K562 (cell line): Measurements from ENCODE around the gene EFEMP2. TPM values are rescaled to one million over a fixed set of nuclear protein-coding genes. Genes with fewer than 3 reads are reported as not detected.

ENCODE experiments used
- ADNP ChIP-seq: fragments of 200-800 bp; sonication (Bioruptor generic); IDR thresholded peaks from 2 replicates; pipeline ENCODE4 v1.6.1; 2016; ENCODE audit warnings: missing genetic modification characterization, missing compliant biosample characterization
- BCOR ChIP-seq: fragments of 450-650 bp; IDR thresholded peaks from 2 replicates; pipeline ENCODE4 v1.6.1; 2016
- E4F1 ChIP-seq: fragments of 250-450 bp; sonication (Bioruptor Pico); IDR thresholded peaks from 2 replicates; pipeline ENCODE4 v1.5.0; 2021; ENCODE audit warnings: mild to moderate bottlenecking, borderline replicate concordance
- HOXB6 ChIP-seq: fragments of 250-450 bp; sonication (Bioruptor Pico); IDR thresholded peaks from 2 replicates; pipeline ENCODE4 v1.5.1; 2022; ENCODE audit warnings: mild to moderate bottlenecking, borderline replicate concordance
- ILF3 ChIP-seq: fragments of 450-650 bp; IDR thresholded peaks from 2 replicates; pipeline ENCODE4 v1.6.1; 2018; ENCODE audit warnings: antibody characterized with exemption, mild to moderate bottlenecking, moderate library complexity, borderline replicate concordance
- L3MBTL2 ChIP-seq: fragments of 450-650 bp; IDR thresholded peaks from 2 replicates; pipeline ENCODE4 v1.6.1; 2016; ENCODE audit warnings: mild to moderate bottlenecking, moderate library complexity
- MBD2 ChIP-seq: sonication (generic); IDR thresholded peaks from 2 replicates; pipeline ENCODE4 v1.6.1; 2016; ENCODE audit warnings: low read depth, borderline replicate concordance
- NCOA1 ChIP-seq: fragments of 450-650 bp; IDR thresholded peaks from 2 replicates; pipeline ENCODE4 v1.6.1; 2016; ENCODE audit warnings: low read depth
- NFE2L1 ChIP-seq: fragments of 450-650 bp; IDR thresholded peaks from 2 replicates; pipeline ENCODE4 v1.6.1; 2016; ENCODE audit warnings: missing genetic modification characterization, low read depth, mild to moderate bottlenecking, missing compliant biosample characterization, moderate library complexity, borderline replicate concordance
- PHB ChIP-seq: fragments of 250-450 bp; sonication (Bioruptor Pico); IDR thresholded peaks from 2 replicates; pipeline ENCODE4 v1.5.0; 2021
- RAD21 ChIP-seq, 2 experiments: fragments of 250-450 bp in 1 of 2; fragments of 450-650 bp in 1 of 2; sonication (Bioruptor Pico) in 1 of 2; formaldehyde crosslinking in 1 of 2; IDR thresholded peaks in 1 of 2; conservative IDR thresholded peaks in 1 of 2; 2 replicates each; pipeline versions ENCODE4 v1.4.0 to v1.8.0; 2020 to 2022; ENCODE audit warnings: mild to moderate bottlenecking in 2 of 2, moderate library complexity in 1 of 2
- ZFP30 ChIP-seq: fragments of 250-450 bp; sonication (Bioruptor Pico); IDR thresholded peaks from 2 replicates; pipeline ENCODE4 v1.8.0; 2022; ENCODE audit warnings: moderate library complexity, mild to moderate bottlenecking, inconsistent platforms, borderline replicate concordance
- ZFP36 ChIP-seq: fragments of 150-350 bp; IDR thresholded peaks from 2 replicates; pipeline ENCODE4 v1.6.1; 2018; ENCODE audit warnings: low read length, low read depth; ENCODE audit not compliant: partially characterized antibody
- ZNF175 ChIP-seq: fragments of 200-800 bp; sonication (Bioruptor generic); IDR thresholded peaks from 2 replicates; pipeline ENCODE4 v1.6.1; 2016; ENCODE audit warnings: low read depth, mild to moderate bottlenecking, missing genetic modification characterization, missing compliant biosample characterization
- ZNF184 ChIP-seq: sonication (generic); formaldehyde crosslinking; IDR thresholded peaks from 2 replicates; pipeline ENCODE4 v1.5.0; 2020; ENCODE audit warnings: missing genetic modification reagents
- ZNF740 ChIP-seq, 3 experiments: fragments of 200-800 bp in 1 of 3; sonication (Bioruptor generic) in 1 of 3; sonication (generic) in 1 of 3; formaldehyde crosslinking in 1 of 3; IDR thresholded peaks; 2 replicates each; pipeline versions ENCODE4 v1.6.1 to v1.8.0; 2016 to 2022; ENCODE audit warnings: mild to moderate bottlenecking in 2 of 3, missing compliant biosample characterization in 2 of 3, missing genetic modification characterization in 2 of 3, missing genetic modification reagents in 1 of 3
- polyA plus RNA-seq, 8 experiments: library from polyadenylated mRNA; depleted of rRNA in 4 of 8; stranded (reverse) in 5 of 8; unstranded in 3 of 8; fragments of >200 nt; fragmentation: Nextera tagmentation in 2 of 8; fragmentation: Illumina TruSeq in 1 of 8; extraction: Ambion mirVana in 2 of 8; extraction: Trizol in 1 of 8; gene quantifications; 2 replicates each; pipeline versions ENCODE4 v1.2.1 to v1.2.3, GENCODE V29; 2011 to 2014; ENCODE audit warnings: inconsistent platforms in 1 of 8, missing spikeins in 1 of 8
- total RNA-seq, 7 experiments: library from RNA; depleted of rRNA in 6 of 7; stranded (reverse); fragments of >200 nt in 6 of 7; fragmentation: Illumina TruSeq in 2 of 7; extraction: Trizol in 2 of 7; gene quantifications; 2 replicates each; pipeline versions ENCODE4 v1.2.1 to v1.2.3, GENCODE V29; 2011 to 2021; ENCODE audit warnings: low replicate concordance in 1 of 7
- TF ChIP-seq, protein P1 (sequence below): fragments of 450-650 bp; IDR thresholded peaks from 2 replicates; pipeline ENCODE4 v1.6.1; 2017; ENCODE audit warnings: antibody characterized with exemption
- TF ChIP-seq, protein P2 (sequence below): fragments of 250-450 bp; sonication (Bioruptor Pico); IDR thresholded peaks from 2 replicates; pipeline ENCODE4 v1.9.0; 2021; ENCODE audit warnings: mild to moderate bottlenecking

The EFEMP2 gene
- total and polyA plus RNA-seq, 9 of the 15 experiments (the other 6 are each of a cell fraction or from before 2014, with no cell fraction given) = 0.07 to 2.9 (median 0.69) TPM; not detected in 1

GRCh38 chr11:65859095-65859811 lies 13.3 kb downstream of the EFEMP2 start (continued):
- TF ChIP-seq MBD2 (peak; percentile 59), L3MBTL2 (peak; percentile 56), ZFP30 (CRISPR knock-in tag) (no peak), RAD21 (CRISPR knock-in tag; conservative IDR thresholded peaks at IDR 0.05 in 1 of 2, IDR thresholded peaks at IDR 0.05 in 1 of 2) (no peak), PHB (CRISPR knock-in tag) (no peak), HOXB6 (no peak), ADNP (tag) (no peak), ZNF740 (CRISPR knock-in tag; IDR thresholded peaks at IDR 0.05) (no peak), ZNF740 (tag; IDR thresholded peaks at IDR 0.05) (no peak), ZFP36 (peak; percentile 62), ZNF175 (CRISPR knock-in tag) (peak; percentile 98), NCOA1 (no peak), NFE2L1 (tag) (no peak), ILF3 (no peak), E4F1 (CRISPR knock-in tag) (no peak), BCOR (no peak), ZNF184 (no peak)
- TF ChIP-seq, protein P1, sequence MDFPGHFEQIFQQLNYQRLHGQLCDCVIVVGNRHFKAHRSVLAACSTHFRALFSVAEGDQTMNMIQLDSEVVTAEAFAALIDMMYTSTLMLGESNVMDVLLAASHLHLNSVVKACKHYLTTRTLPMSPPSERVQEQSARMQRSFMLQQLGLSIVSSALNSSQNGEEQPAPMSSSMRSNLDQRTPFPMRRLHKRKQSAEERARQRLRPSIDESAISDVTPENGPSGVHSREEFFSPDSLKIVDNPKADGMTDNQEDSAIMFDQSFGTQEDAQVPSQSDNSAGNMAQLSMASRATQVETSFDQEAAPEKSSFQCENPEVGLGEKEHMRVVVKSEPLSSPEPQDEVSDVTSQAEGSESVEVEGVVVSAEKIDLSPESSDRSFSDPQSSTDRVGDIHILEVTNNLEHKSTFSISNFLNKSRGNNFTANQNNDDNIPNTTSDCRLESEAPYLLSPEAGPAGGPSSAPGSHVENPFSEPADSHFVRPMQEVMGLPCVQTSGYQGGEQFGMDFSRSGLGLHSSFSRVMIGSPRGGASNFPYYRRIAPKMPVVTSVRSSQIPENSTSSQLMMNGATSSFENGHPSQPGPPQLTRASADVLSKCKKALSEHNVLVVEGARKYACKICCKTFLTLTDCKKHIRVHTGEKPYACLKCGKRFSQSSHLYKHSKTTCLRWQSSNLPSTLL = no peak
- TF ChIP-seq, protein P2, sequence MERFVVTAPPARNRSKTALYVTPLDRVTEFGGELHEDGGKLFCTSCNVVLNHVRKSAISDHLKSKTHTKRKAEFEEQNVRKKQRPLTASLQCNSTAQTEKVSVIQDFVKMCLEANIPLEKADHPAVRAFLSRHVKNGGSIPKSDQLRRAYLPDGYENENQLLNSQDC (CRISPR knock-in tag) = no peak
